Measurements from ENCODE around the gene USP17L5. TPM values are rescaled to one million over a fixed set of nuclear protein-coding genes. Genes with fewer than 3 reads are reported as not detected.
"Not testable (repeated sequence)": the region's sequence is repeated elsewhere in the genome, so short reads cannot be mapped to it uniquely, and the experiment has no call there.

Gene USP17L5
- not detected in 2 replicates for total RNA-seq (2014; rRNA removed; shearing (Covaris generic))

- not testable (repeated sequence) for DNase-seq (ENCODE audit: low spot score)
Observed at GRCh38 chr4:9339103-9339502, at the start of gene USP17L5. TSS of gene USP17L5 (plus strand) at chr4:9339403. CDS start at chr4:9339403, 0 bp downstream.

GRCh38 chr4:9324191-9324590 lies 15.0 kb upstream of the USP17L5 start:
- not testable (repeated sequence) for DNase-seq (ENCODE audit: low spot score)

- not testable (repeated sequence) for DNase-seq (ENCODE audit: low spot score)
Observed at GRCh38 chr4:9324865-9325264, 14.3 kb upstream of the USP17L5 start, which contains the start of gene USP17L24. TSS of gene USP17L24 (plus strand) at chr4:9325165. CDS start at chr4:9325165, 0 bp downstream.

GRCh38 chr4:9329611-9330010 lies 9.6 kb upstream of the USP17L5 start, which contains the start of gene USP17L25:
TSS of gene USP17L25 (plus strand) at chr4:9329911. CDS start at chr4:9329911, 0 bp downstream.
- not testable (repeated sequence) for DNase-seq (ENCODE audit: low spot score)

GRCh38 chr4:9334358-9334757 lies 4.8 kb upstream of the USP17L5 start, which contains the start of gene USP17L26:
TSS of gene USP17L26 (plus strand) at chr4:9334658. CDS start at chr4:9334658, 0 bp downstream.
- DNase-seq (ENCODE audit: low spot score): not testable (repeated sequence)

- not testable (repeated sequence) for DNase-seq (ENCODE audit: low spot score)
Observed at GRCh38 chr4:9343848-9344247, 4.6 kb downstream of the USP17L5 start, which contains the start of gene USP17L27. TSS of gene USP17L27 (plus strand) at chr4:9344148. CDS start at chr4:9344148, 0 bp downstream.

GRCh38 chr4:9348593-9348992 lies 9.4 kb downstream of the USP17L5 start, which contains the start of gene USP17L28:
TSS of gene USP17L28 (plus strand) at chr4:9348893. CDS start at chr4:9348893, 0 bp downstream.
- DNase-seq (ENCODE audit: low spot score): not testable (repeated sequence)

GRCh38 chr4:9350866-9351265 lies 11.7 kb downstream of the USP17L5 start:
- DNase-seq (ENCODE audit: low spot score): not testable (repeated sequence)

GRCh38 chr4:9353338-9353737 lies 14.1 kb downstream of the USP17L5 start, which contains the start of gene USP17L29:
TSS of gene USP17L29 (plus strand) at chr4:9353638. CDS start at chr4:9353638, 0 bp downstream.
- not testable (repeated sequence) for DNase-seq (ENCODE audit: low spot score)

- not testable (repeated sequence) for DNase-seq (ENCODE audit: low spot score)
Observed at GRCh38 chr4:9362829-9363228, 23.6 kb downstream of the USP17L5 start, which contains the start of gene USP17L30. TSS of gene USP17L30 (plus strand) at chr4:9363129. CDS start at chr4:9363129, 0 bp downstream.

- not testable (repeated sequence) for DNase-seq (ENCODE audit: low spot score)
Observed at GRCh38 chr4:9379881-9380280, 40.7 kb downstream of the USP17L5 start.

- not testable (repeated sequence) for DNase-seq (ENCODE audit: low spot score)
Observed at GRCh38 chr4:9381012-9381534, 41.9 kb downstream of the USP17L5 start.

- DNase-seq (ENCODE audit: low spot score): no peak
Observed at GRCh38 chr4:9384126-9384525, 44.9 kb downstream of the USP17L5 start.

- not testable (repeated sequence) for DNase-seq (ENCODE audit: low spot score)
Observed at GRCh38 chr4:9389001-9389400, 49.8 kb downstream of the USP17L5 start.

Other genes starting within 250 kb of the USP17L5 start
- not detected in 2 replicates for gene FAM90A26, start 169.0 kb upstream of the USP17L5 start, total RNA-seq (2014; rRNA removed; shearing (Covaris generic))
- not detected in 2 replicates for gene USP17L10, start 128.7 kb upstream of the USP17L5 start, total RNA-seq (2014; rRNA removed; shearing (Covaris generic))
- not detected in 2 replicates for gene USP17L11, start 124.0 kb upstream of the USP17L5 start, total RNA-seq (2014; rRNA removed; shearing (Covaris generic))
- not detected in 2 replicates for gene USP17L12, start 119.3 kb upstream of the USP17L5 start, total RNA-seq (2014; rRNA removed; shearing (Covaris generic))
- gene USP17L13, start 114.5 kb upstream of the USP17L5 start, total RNA-seq (2014; rRNA removed; shearing (Covaris generic)): not detected in 2 replicates
- not detected in 2 replicates for gene USP17L15, start 105.0 kb upstream of the USP17L5 start, total RNA-seq (2014; rRNA removed; shearing (Covaris generic))
- not detected in 2 replicates for gene USP17L17, start 95.5 kb upstream of the USP17L5 start, total RNA-seq (2014; rRNA removed; shearing (Covaris generic))
- gene USP17L18, start 90.8 kb upstream of the USP17L5 start, total RNA-seq (2014; rRNA removed; shearing (Covaris generic)): not detected in 2 replicates
- not detected in 2 replicates for gene USP17L19, start 86.0 kb upstream of the USP17L5 start, total RNA-seq (2014; rRNA removed; shearing (Covaris generic))
- not detected in 2 replicates for gene USP17L20, start 81.3 kb upstream of the USP17L5 start, total RNA-seq (2014; rRNA removed; shearing (Covaris generic))
- not detected in 2 replicates for gene USP17L21, start 76.5 kb upstream of the USP17L5 start, total RNA-seq (2014; rRNA removed; shearing (Covaris generic))
- gene USP17L22, start 71.8 kb upstream of the USP17L5 start, total RNA-seq (2014; rRNA removed; shearing (Covaris generic)): not detected in 2 replicates
- gene USP17L24, start 14.2 kb upstream of the USP17L5 start, total RNA-seq (2014; rRNA removed; shearing (Covaris generic)): not detected in 2 replicates
- gene USP17L25, start 9.5 kb upstream of the USP17L5 start, total RNA-seq (2014; rRNA removed; shearing (Covaris generic)): not detected in 2 replicates
- gene USP17L26, start 4.7 kb upstream of the USP17L5 start, total RNA-seq (2014; rRNA removed; shearing (Covaris generic)): not detected in 2 replicates
- not detected in 2 replicates for gene USP17L27, start 4.7 kb downstream of the USP17L5 start, total RNA-seq (2014; rRNA removed; shearing (Covaris generic))
- not detected in 2 replicates for gene USP17L28, start 9.5 kb downstream of the USP17L5 start, total RNA-seq (2014; rRNA removed; shearing (Covaris generic))
- gene USP17L29, start 14.2 kb downstream of the USP17L5 start, total RNA-seq (2014; rRNA removed; shearing (Covaris generic)): not detected in 2 replicates
- not detected in 2 replicates for gene USP17L30, start 23.7 kb downstream of the USP17L5 start, total RNA-seq (2014; rRNA removed; shearing (Covaris generic))
- not detected in 2 replicates for gene DEFB131A, start 105.0 kb downstream of the USP17L5 start, total RNA-seq (2014; rRNA removed; shearing (Covaris generic))